Measurements from ENCODE around the gene CDK16.

GRCh38 chrX:47194194-47194787, 24.2 kb upstream of the CDK16 start:
- TF ChIP-seq, protein P1, sequence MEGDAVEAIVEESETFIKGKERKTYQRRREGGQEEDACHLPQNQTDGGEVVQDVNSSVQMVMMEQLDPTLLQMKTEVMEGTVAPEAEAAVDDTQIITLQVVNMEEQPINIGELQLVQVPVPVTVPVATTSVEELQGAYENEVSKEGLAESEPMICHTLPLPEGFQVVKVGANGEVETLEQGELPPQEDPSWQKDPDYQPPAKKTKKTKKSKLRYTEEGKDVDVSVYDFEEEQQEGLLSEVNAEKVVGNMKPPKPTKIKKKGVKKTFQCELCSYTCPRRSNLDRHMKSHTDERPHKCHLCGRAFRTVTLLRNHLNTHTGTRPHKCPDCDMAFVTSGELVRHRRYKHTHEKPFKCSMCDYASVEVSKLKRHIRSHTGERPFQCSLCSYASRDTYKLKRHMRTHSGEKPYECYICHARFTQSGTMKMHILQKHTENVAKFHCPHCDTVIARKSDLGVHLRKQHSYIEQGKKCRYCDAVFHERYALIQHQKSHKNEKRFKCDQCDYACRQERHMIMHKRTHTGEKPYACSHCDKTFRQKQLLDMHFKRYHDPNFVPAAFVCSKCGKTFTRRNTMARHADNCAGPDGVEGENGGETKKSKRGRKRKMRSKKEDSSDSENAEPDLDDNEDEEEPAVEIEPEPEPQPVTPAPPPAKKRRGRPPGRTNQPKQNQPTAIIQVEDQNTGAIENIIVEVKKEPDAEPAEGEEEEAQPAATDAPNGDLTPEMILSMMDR (IDR thresholded peaks at IDR 0.05), result no peak
- no peak for TF ChIP-seq EZH2 (IDR thresholded peaks at IDR 0.05; ENCODE audit: borderline replicate concordance, insufficient read depth, low read depth, low read length, poor library complexity, severe bottlenecking)

All from B cell (primary cell).